Measurements from ENCODE around the gene WSB2.
A peak's percentile ranks its signal among the peaks of the same experiment; 100 is the strongest.

The WSB2 gene

DNA sequence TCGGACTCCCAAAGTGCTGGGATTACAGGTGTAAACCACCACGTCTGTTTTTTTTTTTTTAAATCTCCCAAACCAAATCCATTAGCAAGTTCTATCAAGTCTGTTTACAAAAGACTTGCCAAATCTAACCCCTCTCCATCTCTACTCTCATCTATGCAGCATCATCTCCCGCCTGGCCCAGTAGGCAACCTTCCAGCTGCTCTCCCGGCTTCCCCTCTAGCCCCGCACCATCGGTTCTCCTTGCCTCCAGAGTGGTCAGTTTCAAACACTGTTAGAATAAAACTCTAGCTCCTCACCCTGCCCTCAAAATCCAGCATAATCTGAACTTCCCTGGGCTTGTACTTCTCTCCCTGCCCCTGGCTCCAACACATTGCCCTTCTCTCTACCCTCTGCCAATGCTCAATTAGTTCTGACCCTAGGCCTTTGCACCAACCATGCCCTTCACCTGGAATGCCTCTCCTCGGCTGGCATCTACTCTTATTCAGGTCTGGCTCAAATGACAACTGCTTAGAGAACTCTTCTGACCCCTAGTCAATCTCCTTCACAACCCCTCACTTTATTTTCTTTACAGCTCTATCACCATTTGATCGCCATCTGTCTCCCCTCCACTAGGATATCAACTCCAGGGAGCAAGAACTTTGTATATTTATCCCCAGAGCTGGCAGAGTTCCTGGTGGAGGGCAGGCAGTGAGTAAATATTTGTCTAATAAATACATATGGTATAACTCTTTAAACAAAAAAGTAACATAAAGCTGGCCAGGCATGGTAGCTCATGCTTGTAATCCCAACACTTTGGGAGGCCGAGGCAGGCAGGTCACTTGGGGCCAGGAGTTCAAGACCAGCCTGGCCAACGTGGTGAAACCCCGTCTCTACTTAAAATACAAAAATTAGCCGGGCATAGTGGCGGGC lies 4.9 kb downstream of the WSB2 start:
- TF ChIP-seq, protein P1, sequence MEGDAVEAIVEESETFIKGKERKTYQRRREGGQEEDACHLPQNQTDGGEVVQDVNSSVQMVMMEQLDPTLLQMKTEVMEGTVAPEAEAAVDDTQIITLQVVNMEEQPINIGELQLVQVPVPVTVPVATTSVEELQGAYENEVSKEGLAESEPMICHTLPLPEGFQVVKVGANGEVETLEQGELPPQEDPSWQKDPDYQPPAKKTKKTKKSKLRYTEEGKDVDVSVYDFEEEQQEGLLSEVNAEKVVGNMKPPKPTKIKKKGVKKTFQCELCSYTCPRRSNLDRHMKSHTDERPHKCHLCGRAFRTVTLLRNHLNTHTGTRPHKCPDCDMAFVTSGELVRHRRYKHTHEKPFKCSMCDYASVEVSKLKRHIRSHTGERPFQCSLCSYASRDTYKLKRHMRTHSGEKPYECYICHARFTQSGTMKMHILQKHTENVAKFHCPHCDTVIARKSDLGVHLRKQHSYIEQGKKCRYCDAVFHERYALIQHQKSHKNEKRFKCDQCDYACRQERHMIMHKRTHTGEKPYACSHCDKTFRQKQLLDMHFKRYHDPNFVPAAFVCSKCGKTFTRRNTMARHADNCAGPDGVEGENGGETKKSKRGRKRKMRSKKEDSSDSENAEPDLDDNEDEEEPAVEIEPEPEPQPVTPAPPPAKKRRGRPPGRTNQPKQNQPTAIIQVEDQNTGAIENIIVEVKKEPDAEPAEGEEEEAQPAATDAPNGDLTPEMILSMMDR (IDR thresholded peaks at IDR 0.05; ENCODE audit: borderline replicate concordance, insufficient read depth, low read depth, low read length) = no peak
- no peak overlapping the region for H3K4me3 ChIP-seq (ENCODE audit: low read depth, low read length)

DNA sequence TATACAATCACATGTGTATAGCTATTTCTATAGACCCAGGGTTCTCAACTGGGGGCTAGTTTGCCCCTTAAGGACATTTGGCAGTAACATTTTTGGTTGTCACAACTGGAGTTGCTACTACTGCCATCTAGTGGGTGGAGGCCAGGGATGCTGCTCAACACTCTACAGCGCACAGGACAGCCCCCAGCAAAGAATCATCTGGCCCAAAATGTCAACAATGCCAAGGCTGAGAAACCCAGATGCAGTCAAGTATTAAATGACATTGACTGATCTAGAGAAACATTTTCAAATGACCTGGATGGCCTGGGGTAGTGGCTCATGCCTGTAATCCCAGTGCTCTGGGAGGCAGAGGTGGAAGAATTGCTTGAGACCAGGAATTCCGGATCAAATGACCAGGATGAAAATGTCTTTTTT lies 5.8 kb downstream of the WSB2 start:
- H3K4me3 ChIP-seq (ENCODE audit: low read depth, low read length) = no peak overlapping the region
- TF ChIP-seq, protein P1 (IDR thresholded peaks at IDR 0.05; ENCODE audit: borderline replicate concordance, insufficient read depth, low read depth, low read length) = peak; percentile 80

DNA sequence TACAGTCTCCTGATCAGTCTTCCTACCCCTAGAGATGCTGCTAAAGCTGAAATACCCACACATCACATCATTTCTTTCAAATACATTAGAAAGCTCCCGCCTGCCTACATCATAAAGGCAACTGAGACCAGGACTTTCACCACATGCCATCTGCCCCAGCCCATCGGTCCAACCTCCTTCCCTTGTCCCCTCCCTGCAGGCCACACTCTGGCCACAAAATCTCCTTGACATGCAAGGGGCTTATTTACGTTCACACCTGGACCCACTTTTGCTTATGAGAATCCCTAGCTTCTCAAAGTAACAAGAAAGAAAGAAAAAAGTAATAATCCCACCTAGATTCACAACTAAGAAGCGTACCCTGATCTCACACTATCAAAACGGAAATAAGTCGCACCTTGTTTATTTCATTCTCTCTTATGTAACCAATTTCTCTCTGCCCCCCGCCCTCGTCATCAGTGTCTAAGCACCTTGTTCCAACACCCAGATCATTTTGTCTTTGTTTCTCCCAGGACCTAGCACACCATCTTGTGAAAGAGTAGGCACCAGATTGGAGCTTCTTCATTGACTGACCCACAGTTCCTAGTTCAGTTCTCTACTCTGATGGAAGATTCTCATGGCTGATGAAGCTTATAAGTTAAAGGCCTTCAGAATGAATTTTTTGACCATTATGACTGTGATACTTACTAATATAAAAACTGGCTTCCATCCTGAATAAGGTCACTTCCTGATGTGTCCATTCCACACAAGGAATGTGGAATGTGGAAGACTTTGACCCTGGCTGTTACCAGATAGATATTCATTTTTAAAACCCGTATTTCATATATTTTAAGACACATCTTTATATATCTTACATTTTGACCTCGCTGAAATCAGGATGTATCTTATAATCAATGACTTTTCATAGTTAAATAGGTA lies 7.7 kb downstream of the WSB2 start:
- TF ChIP-seq, protein P1 (IDR thresholded peaks at IDR 0.05; ENCODE audit: borderline replicate concordance, insufficient read depth, low read depth, low read length) = no peak
- no peak overlapping the region for H3K4me3 ChIP-seq (ENCODE audit: low read depth, low read length)

DNA sequence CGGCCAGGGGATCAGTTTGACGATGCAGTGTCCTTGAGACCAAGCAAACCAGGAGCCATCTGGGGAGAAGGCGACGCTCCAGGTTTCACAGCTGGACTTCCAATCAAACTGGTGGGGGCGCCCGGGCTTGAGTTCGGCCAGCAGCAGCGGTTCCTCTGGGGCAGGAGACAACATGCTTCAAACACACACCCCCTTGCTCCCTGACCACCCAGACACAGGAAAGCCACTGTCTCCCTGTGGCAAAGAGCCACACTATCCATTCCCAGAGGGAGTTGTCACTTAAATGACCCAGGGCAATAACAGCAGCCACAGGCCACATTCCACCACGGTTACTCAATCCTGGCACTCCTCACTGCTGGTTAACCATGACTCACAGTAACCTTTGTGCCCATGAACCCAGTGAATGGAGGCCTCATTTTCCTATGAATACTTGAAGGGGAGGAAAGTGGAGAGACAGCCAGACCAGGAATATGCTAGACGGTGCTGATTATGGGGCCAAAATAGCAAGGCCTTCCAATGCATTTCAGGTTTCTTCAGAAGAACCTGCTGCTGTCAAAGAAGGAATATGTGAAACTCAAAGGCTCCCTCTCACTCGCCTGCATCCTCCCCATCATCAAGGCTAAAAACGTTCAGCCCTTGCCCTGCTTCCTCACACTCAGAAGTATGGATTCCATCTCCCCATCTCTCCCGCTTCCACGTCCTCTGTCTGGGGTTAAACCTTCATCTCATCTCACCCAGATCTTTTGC lies 8.5 kb downstream of the WSB2 start:
- TF ChIP-seq, protein P1 (IDR thresholded peaks at IDR 0.05; ENCODE audit: borderline replicate concordance, insufficient read depth, low read depth, low read length) = no peak
- H3K4me3 ChIP-seq (ENCODE audit: low read depth, low read length) = no peak overlapping the region

DNA sequence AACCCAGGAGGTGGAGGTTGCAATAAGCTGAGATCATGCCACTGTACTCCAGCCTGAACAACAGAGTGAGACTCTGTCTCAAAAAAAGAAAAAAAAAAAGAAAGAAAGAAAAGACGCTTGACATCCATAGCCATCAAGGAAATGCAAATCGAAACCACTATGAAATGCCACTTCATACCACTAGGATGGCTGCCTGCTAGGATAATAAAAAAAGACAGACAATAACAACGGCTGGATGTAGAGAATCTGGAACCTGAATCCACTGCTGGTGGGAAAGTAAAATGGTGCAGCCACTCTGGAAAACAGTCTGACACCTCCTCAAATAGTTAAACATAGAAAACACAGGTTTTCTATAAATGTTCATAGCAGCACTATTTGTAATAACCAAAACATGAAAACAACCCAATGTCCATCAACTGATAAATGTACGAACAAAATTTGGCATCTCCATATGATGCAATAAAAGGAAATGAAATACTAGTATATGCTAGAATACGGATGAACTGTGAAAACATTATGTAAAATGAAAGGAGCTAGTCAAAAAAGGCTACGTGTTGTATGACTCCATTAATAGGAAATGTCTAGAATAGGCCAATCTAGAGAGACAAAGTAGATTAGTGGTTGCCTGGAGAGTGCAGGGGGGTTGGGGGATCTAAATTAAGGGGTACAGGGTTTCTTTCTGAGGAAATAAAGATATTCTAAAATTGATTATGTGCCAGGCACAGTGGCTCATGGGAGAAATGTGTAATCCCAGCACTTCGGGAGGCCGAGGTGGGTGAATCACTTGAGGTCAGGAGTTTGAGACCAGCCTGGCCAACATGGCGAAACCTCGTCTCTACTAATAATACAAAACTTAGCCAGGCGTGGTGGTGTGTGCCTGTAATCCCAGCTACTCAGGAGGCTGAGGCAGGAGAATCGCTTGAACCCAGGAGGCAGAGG lies 9.7 kb downstream of the WSB2 start:
- TF ChIP-seq, protein P1 (IDR thresholded peaks at IDR 0.05; ENCODE audit: borderline replicate concordance, insufficient read depth, low read depth, low read length) = no peak
- H3K4me3 ChIP-seq (ENCODE audit: low read depth, low read length) = no peak overlapping the region

DNA sequence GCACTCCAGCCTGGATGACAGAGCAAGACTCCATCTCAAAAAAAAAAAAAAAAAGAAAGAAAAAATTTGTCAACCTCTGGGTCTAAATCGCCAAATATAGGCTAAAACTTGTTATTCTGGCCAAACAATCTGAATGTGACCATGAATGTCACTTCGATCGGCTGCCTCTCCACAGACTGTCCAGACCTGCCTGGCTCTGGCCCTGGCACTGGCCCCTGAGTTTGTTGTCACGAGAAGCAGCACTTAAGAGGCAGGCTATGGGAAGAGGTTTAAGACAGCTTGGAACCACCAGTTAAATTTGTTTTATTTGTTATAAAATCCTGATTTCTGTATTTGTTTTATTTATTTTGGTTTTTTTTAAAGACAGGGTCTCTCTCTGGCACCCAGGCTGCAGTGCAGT lies 14.5 kb downstream of the WSB2 start:
- TF ChIP-seq, protein P1 (IDR thresholded peaks at IDR 0.05; ENCODE audit: borderline replicate concordance, insufficient read depth, low read depth, low read length) = no peak
- H3K4me3 ChIP-seq (ENCODE audit: low read depth, low read length) = no peak overlapping the region

Measured in GM12875 (cell line).